Fibroblast of lung (primary cell): ENCODE measurements around the gene ZNF878.

Source experiments
- CTCF ChIP-seq, 2 donors: IDR thresholded peaks in 1 of 2; conservative IDR thresholded peaks in 1 of 2; 1 replicate in 1 of 2; 2 replicates in 1 of 2; pipeline ENCODE4 v1.5.1; 2011 to 2012; ENCODE audit warnings: low read length in 2 of 2, control low read depth in 1 of 2, inconsistent platforms in 1 of 2, low read depth in 1 of 2, mild to moderate bottlenecking in 1 of 2
- EZH2 ChIP-seq: IDR thresholded peaks from 2 replicates; pipeline ENCODE4 v1.5.1; 2012; ENCODE audit warnings: low read length, control low read depth, mild to moderate bottlenecking; ENCODE audit errors: missing control alignments

GRCh38 chr19:12092065-12092867 is 39.5 kb upstream of the ZNF878 start:
- no peak for TF ChIP-seq CTCF (conservative IDR thresholded peaks at IDR 0.05 in 1 of 2, IDR thresholded peaks at IDR 0.05 in 1 of 2; ENCODE audit: low read depth in 1 of 2, low read length in 2 of 2)
- no peak for TF ChIP-seq EZH2
